GM18861 (cell line): Measurements from ENCODE around the gene PLTP.

Experiments used
- ATAC-seq: cut with Tn5 transposase; IDR thresholded peaks from one replicate; pipeline ENCODE4 v1.9.1; 2021; ENCODE audit not compliant: unreplicated experiment

Gene PLTP

GRCh38 chr20:45921337-45922189, 9.6 kb upstream of the PLTP start:
- ATAC-seq, result no peak

- no peak for ATAC-seq
These were observed 8.7 kb upstream of the PLTP start for GRCh38 chr20:45920462-45921336.

- no peak for ATAC-seq
These were observed 7.8 kb upstream of the PLTP start for GRCh38 chr20:45919542-45920399.

GRCh38 chr20:45918779-45919537, 7.0 kb upstream of the PLTP start:
- no peak for ATAC-seq

DNA sequence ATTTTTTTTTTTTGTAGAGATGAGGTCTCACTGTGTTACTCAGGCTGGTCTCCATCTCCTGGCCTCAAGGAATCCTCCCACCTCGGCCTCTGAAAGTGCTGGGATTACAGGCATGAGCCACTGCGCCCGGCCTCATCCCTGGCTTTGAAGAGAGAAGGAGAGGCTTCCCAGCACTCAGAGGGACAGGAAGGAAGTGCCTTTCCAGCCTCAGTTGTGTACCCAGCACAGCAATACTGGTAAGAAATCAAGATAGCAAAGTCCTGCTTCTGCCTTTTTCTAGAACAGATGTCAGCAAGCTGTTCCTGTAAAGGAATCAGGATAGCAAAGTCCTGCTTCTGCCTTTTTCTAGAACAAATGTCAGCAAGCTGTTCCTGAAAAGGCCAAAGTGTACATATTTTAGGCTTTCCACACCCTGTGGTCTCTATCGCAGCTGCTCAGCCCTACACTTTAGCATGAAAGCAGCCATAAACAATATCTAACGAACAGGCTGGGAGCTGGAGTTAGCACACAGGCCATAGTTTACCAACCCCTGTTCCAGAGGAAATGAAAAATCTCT, 6.3 kb upstream of the PLTP start:
- ATAC-seq, result no peak

GRCh38 chr20:45917790-45918141, 5.8 kb upstream of the PLTP start:
- no peak for ATAC-seq

GRCh38 chr20:45913116-45913515, 1.2 kb upstream of the PLTP start:
- ATAC-seq, result no peak

DNA sequence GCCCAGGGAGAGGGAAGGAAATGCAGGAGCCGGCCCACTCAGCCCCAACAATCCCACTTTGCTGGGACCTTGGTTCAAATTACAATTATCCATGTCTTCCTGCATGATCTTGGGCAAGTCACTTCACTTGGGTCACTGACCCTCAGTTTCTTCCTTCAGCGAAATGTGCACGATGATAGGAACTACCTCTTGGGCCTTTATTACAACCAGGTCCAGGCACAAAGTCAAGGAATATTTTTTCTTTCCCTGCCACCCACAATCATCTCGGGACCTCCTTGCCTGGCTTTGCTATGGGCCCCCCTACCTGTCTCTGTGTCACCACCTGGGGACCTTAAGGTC, 358 bp upstream of the PLTP start:
- ATAC-seq, result no peak

DNA sequence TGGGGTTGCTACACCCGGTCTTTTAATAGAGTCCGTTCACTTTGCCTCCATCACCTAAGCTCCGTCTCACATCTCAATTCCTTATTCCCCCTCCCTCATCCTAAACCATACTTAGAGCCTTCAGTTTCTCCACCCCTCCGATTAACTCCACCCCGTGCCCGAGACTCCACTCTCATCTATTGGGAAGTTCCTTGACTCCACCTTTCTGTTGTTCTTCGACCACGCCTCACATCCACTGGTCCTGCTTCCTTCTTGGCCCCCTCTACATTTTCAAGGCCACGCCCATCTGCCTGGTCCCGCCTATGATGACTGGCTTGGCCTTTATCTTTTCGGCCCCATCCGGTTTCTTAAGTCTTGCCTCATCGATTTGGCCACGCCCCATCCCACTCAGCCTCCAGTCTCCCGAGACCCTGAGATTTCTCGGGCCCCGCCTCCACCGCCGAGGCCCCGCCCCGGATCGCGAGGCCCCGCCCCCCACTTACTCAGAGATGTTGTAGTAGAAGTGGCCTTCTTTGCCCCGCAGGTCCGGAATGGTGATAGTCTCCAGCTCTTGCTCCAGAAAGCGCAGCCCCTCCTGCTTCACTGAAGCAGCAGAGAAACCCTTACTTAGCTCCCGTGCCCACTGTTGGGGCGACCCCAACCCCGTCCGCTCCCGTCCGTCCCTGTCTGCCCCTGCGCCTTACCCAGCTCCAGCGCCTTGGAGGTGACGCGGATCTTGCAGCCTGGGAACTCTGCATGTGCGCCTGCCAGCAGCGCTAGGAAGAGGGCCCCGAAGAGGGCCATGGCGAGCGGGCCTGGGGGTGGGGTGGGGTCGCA, 1.1 kb downstream of the PLTP start:
- peak; percentile 78 for ATAC-seq

DNA sequence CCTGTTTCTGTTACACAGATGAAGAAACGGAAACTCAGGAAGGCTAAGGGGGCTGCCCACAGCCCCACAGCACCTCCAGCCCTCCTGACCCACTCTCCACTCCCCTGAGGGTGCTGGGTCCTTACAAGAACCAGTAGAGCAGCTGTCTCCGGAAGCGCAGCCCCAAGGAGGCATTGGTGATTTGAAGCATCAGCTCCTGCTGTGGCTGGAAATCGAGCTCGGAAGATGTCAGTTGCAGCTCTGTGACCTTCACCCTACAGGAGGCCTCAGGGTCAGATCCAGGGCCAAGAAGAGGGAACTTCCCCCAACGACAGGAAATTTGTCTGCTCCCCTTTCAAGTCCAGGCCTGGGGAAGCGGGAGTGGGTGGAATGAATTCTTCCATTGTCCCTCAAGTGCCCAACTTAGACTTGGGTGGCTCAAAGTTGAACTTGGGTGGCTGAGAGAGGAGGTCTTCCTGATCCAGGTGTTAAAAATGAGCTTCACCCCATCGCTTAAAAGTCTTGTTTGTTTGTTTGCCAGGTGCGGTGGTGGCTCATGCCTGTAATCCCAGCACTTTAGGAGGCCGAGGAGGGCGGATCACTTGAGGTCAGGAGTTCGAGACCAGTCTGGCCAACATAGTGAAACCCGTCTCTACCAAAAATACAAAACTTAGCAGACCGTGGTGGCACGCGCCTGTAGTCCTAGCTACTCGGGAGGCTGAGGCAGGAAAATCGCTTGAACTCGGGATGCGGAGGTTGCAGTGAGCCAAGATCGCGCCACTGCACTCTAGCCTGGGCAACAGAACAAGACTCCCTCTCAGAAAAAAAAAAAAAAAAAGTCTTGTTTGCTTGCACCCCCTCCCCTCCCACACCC, 1.9 kb downstream of the PLTP start:
- no peak for ATAC-seq

- ATAC-seq, result no peak
These were observed 2.6 kb downstream of the PLTP start for GRCh38 chr20:45909336-45909808.

DNA sequence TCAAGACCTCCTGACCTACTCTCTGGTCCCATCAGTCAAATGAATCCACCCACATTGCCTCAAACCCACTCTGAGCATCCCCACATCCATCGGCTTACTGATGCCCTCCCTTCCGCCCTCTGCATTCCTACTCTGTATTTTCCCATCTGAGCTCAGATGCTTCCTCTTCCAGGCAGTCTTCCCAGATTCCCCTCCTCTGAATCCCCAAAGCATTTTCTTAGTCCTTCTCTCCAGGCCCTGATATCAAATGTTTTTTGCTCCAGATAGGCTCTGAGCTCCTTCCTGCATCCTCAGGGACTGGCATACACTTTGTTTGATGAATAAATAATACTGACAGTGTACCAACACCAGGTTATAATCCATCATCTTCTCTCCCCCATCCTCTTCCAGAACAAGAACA, 3.9 kb downstream of the PLTP start:
- no peak for ATAC-seq

GRCh38 chr20:45907219-45907948, 4.6 kb downstream of the PLTP start:
- ATAC-seq, result no peak

- no peak for ATAC-seq
These were observed 6.4 kb downstream of the PLTP start for GRCh38 chr20:45905505-45906079.

GRCh38 chr20:45904583-45905504, 7.1 kb downstream of the PLTP start:
- ATAC-seq, result no peak

- no peak for ATAC-seq
These were observed 9.7 kb downstream of the PLTP start for GRCh38 chr20:45902199-45902701.
